Mesenteric fat pad (tissue), 1 donor: Measurements from ENCODE around the gene PI3. TPM values are rescaled to one million over a fixed set of nuclear protein-coding genes. Genes with fewer than 3 reads are reported as not detected.
"Not testable (repeated sequence)": the region's sequence is repeated elsewhere in the genome, so short reads cannot be mapped to it uniquely, and the experiment has no call there.

ENCODE experiments used
- DNase-seq: peaks from one replicate; pipeline ENCODE4 v3.0.0-alpha.2; 2020; ENCODE audit warnings: low spot score
- long read RNA-seq: library from polyadenylated mRNA; unstranded; transcript quantifications from one replicate; pipeline ENCODE4 v2.0.0, GENCODE V29; 2020
- total RNA-seq: library from RNA; stranded (reverse); fragmentation: NEBNext Ultra II Directional; extraction: Animal tissue kit (Norgen Biotek cat#: 25700); gene quantifications from one replicate; pipeline ENCODE4 v1.2.1, GENCODE V29; 2021
- donor health status: DM: yes; HTN: yes; CAD: no.

PI3 gene, protein sequence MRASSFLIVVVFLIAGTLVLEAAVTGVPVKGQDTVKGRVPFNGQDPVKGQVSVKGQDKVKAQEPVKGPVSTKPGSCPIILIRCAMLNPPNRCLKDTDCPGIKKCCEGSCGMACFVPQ
- not detected for total RNA-seq
- long read RNA-seq: 0 reads

DNA sequence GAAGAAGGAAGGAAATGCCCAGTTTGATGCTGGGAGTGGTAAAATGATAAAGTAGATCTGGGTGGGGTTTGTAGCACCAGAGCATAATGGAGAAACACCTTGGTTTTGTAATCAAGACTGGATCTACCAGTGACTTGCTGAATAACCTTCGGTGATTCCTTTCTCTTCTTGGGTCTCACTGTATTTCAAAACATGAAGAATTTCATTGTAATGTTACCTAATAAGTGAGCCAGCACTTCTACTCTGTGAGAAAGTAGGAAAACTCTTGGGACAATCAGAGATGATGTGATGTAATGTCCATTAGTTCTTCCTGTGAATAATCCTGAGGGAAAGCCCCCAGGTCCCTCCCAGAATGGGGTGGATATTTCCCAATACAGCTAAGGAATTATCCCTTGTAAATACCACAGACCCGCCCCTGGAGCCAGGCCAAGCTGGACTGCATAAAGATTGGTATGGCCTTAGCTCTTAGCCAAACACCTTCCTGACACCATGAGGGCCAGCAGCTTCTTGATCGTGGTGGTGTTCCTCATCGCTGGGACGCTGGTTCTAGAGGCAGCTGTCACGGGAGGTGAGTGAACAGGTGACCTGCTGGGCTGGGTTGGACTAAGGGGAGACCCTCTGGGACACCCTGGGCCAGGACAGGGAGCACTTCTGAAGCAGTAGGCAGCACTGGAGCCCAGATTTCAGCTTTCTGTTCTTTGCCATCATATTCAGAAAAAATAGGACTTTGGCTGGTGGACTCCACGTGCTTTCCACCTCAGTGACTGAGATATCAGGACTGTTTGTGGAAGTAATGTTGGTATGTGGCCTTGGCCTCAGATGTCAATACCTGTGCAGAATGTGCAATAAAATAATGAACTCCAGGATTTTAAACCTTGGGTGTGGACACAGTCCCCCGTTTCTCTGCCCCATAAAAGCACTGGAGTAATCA lies at the start of gene PI3:
TSS of gene PI3 (plus strand) at position 469 of the 931 bp plus-strand sequence. CDS start at position 490, 21 bp downstream.
- DNase-seq: no peak

DNA sequence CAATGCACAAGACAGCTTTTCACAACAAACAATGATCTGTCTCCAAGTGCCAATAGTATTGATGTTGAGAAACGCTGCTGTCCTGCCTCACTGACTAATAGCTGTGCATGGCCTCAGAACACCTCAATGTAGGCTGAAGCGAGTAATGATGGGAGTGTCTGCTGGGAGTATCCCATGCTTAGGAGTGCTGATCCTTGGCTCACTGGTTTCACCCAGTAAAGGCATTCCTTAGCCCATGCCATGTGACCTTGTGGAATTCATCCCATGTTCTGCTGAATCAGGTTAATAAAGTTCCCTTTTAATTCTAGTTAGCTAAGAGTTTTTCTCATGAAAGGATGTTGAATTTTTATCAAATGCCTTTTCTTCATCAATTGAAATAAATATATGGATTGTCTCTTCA lies 46.6 kb upstream of the PI3 start:
- no peak for DNase-seq

DNA sequence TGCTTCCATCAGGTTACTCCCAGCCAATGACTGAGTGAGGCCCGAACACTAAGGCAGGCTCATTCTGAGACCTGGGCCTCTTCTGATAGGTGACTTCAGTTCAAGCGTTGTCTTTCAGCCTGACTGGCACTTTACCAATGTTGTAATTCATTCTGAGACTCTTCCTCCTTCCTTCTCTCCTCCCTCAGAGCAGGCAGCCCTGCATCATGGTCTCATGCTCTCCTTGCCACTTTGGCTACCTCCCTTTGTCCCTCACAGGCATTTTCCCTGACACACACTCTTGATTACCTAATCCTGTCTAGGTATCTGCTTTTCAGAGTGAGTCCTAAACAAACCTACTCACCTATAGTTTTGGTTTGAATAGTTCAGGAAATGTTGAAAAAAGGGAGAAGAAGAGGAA lies 37.8 kb upstream of the PI3 start:
- DNase-seq: no peak

DNA sequence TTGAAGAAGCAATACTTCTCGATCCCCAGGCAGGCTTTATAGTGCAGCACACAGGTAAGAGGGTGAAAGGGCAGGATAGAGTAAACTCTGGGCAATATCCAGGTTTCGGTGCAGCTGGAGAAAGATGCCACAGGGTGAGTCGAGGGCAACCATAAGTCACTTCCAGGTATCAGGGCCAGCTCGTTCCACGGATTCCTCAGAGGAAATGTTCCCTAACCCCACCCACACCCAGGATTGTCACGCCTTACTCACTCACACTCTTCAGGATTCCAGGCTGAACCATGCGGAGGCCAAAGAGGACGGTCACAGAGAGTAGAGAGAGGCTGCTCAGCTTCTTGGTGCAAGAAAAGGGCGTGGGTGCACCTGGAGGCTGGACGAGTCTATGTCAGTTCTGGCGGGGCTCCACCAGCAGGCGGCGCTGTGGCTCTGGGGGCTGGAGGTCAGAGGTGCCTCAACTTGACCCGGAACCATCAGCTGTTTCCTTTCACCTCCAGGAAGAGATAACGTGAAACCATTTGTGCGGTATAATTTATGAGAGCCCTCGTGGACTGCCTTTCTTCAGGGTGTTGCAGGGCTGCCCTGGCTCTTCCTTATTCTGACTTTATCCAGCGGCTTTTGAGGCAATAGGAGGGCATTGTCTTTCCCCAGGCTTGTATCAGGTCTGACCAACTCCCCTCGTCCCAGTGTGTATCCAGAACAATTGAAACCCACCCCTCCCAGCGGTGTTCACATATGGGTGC lies 36.0 kb upstream of the PI3 start:
- DNase-seq: no peak

DNA sequence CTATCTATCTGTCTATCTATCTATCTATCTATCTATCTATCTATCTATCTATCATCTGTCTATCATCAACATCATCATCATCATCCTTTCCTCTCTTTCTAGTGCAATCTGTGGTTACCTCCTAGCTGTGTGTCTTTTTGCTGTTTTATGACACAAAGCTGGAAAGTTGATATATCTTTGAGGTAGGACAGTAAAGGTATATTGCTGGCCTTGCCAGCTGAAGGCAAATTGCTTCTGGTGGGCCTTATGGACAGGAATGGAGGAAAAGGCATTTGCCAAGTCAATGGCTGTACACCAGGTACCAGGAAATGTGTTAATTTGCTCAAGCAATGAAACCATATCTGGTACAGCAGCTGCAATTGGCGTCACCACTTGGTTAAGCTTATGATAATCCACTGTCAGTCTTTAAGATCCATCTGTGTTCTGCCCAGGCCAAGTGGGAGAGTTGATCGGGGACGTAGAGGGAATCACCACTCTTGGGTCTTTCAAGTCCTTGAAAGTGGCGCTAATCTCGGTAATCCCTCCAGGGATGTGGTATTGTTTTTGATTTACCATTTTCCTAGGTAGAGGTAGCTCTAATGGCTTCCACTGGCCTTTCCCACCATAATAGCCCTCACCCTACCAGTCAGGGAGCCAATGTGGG lies 34.8 kb upstream of the PI3 start:
- DNase-seq: not testable (repeated sequence)

DNA sequence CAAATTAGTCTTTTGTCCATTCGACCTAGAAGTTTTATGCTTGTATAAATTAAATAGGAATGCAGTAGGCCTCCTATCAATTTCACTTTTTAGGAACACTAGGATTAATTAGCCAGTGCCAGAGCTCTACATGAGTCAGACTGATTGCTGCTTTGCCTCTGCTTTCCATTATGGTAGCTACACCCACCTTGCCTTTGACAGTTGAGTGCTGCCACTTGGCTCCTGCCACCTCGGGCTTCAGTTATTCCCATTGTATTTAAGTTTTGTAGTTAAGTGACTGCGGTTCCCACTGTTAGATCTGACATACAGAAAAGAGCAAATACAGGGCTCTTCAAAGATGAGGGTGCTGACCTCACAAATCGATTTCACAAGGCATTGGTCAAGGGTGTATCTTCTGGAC lies 33.9 kb upstream of the PI3 start:
- no peak for DNase-seq

DNA sequence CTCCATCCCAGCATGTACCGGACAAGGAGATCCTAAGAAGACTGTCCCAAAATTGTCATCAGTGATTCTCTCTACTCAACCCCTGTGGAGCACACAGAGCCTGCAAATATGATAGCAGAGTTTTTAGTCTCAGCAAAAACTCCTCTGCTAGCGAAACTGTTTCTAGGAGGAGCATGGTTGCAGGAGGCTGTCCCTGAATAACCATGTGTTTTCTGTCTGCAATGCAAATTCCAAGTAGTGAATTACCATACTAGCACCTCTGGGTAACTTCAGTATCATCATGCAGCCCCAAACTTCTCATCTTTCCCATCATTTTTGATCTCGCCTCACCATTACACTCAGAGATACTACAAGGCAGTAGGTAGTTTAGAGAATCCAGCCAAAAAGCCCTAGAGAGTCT lies 25.6 kb upstream of the PI3 start:
- DNase-seq: no peak

DNA sequence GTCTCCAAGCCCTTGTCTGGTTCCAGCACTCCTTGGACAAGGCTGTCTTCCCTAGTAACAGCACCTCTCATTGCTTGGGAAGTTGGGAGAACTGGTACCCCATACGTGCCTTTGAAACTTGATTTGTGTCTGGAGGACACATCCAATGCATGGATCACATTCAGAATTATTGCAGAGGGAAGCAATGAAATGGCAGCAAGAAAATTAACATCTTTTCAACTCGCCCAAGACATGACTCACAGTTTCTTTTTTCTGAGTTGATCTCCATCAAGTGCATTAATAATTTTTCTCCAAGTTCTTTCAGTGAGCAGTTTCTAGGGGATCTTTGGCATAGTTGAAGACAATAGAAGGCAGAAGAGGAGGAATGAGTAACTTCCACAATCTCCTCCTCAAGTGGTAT lies 22.3 kb upstream of the PI3 start:
- DNase-seq: no peak

DNA sequence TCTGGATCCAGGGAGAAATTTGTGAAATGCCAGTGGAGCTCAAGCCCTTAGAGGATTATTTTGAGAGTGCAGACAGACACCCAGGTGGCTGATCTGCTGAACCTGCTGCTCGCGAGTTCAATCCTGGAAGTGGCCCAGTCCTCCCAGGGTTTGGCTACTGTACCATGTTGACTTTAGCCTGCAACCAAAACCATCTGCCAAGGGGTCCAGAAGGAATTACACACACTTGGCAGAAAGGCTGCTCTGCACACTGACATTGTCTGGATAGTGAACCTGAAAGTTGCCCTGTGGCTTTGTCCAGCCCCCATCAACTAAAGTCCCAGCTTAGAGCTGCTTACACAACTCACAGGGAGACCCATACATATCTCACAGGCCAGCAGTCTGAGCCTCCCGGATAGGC lies 21.6 kb upstream of the PI3 start:
- DNase-seq: no peak

DNA sequence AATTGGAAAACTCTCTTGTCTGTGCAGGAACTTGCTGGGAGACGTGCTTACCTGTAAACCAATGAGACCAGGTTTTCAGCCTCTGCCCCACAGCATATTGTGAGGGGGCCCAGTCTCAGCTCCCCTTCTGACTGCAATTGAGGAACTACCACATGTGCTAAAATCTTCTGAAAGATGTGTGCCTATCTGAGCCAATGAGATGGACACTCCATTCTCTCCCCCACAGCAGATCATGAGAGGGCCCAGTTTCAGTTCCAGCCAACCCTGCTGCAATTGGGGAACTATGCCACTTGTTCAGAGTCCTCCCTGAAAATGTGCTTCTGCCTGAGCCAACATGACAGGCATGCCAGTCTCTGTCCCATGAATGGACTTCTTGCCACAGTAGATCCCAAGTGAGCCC lies 20.9 kb upstream of the PI3 start:
- no peak for DNase-seq

DNA sequence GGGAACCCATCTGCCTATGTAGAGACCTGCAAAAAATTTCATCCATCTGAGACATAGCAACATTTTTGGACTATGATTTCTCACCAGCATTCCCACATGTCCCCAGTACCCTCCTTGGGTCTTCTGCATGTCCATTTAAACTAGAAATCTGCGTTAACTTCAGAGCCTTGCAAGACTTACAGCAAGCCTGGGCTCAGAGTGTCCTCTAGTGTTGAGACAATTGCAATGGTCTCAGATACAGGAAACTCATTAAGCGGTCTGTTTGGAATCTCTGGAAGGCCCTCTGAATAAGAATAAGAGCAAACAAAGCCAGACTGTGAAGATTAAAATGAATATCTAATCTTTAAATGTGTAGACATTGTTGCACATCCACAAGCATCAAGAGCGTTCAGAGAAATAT lies 20.5 kb upstream of the PI3 start:
- DNase-seq: no peak

DNA sequence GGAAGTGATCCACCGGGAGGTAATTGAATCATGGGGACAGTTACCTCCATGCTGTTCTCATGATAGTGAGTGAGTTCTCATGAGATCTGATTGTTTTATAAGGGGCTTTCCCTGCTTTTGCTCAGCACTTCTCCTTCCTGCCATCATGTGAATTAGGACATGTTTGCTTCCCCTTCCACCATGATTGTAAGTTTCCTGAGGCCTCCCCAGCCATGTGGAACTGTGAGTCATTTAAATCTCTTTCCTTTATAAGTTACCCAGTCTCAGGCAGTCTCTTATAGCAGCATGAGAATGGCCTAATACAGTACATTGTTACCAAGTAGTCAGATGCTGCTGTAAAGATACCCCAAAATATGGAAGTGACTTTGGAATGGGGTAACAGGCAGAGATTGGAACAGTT lies 19.9 kb upstream of the PI3 start:
- not testable (repeated sequence) for DNase-seq

DNA sequence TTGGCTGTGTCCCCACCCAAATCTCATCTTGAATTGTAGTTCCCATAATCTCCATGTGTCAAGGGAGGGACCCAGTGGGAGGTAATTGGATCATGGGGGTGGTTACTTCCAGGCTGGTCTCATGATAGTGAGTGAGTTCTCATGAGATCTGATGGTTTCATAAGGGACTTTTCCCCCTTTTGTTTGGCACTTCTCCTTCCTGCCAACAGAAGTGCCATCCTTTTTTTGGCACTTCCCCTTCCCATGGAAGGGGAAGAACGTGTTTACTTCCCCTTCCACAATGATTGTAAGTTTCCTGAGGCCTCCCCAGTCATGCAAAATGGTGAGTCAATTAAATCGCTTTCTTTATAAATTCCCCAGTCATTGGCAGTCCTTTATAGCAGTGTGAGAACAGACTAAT lies 18.0 kb upstream of the PI3 start:
- no peak for DNase-seq

DNA sequence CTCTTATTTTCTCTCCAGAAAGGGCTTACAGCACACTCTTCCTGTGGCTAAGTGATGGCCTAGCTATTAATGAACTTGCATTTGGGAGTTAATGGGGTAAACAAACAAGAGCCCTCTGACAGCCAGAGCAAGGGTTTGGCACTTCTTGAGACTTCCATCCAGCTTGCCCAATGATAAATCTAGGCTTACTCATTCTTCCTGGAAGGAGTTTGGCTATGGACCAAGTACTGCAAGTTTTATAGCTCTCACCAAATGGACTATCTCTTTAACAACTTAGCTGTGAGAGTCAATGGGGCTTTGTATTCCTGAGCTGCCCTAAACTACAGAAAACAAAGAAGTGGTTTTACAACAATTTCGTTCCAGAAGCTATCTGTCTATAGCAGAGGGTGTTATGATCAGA lies 16.7 kb upstream of the PI3 start:
- no peak for DNase-seq

DNA sequence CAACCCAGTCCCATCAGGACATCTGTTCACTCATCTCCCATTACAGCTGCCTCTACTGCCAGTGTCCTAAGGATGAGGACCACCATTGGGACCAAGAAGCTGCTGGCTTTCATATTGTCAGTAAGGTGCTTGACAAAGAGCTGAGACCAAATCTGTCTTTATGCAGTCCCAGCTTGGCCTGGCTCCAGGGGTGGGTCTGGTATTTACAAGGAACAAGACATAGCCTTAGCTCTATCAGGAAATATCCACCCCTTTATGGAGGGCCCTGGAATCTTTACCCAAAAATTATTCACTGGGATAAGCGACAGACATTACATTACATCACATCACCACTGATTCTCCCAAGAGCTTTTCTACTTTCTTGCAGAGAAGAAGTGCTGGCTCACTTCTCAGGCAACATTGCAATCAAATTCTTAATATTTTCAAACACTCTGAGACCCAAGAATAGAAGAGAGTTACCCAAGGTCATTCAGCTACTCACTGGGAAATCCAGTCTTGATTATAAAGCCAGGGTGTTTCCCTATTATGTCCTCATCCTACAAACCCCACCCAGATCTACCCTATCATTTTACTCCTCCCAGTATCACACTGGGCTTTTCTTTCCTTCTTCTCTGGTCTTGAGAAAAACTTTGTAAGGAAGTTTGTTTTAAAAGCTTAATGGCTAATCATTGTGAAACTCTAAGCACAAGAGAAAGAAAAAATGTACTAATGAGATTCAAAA lies 11.5 kb upstream of the PI3 start:
- DNase-seq: no peak

DNA sequence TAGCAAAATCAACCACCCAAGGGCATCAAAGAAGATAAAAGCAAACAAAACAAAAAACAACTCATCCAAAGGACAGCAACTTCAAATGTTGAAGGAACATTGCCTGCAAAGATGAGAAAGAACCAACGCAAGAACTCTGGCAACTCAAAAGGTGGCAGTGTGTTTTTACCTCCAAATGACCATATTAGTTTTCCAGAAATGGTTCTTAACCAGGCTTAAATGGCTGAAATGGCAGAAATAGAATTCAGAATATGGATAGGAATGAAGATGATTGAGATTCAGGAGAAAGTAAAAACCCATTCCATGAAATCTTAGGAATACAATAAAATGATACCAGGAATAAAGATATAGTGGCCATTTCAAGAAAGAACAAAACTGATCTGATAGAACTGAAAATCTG lies 9.8 kb upstream of the PI3 start:
- no peak for DNase-seq

DNA sequence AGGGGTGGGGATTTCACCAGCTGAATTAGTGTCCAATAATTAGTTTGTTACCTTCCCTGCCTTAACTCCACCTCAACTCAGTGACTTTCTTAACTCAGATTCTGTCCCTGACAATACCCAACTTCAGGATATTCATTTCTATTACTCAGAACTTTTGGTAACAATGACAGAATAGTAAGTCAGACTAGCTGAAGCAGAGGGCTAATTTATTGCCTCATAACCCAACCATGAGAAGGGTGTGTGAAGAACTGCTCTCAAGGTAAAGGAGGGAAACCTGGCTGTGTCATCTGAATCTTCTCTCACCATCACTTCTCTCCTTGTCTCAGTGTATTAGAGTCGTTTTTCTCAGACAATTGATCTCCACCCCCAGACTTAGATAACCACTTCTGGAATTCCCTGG lies 1.2 kb upstream of the PI3 start:
- no peak for DNase-seq

DNA sequence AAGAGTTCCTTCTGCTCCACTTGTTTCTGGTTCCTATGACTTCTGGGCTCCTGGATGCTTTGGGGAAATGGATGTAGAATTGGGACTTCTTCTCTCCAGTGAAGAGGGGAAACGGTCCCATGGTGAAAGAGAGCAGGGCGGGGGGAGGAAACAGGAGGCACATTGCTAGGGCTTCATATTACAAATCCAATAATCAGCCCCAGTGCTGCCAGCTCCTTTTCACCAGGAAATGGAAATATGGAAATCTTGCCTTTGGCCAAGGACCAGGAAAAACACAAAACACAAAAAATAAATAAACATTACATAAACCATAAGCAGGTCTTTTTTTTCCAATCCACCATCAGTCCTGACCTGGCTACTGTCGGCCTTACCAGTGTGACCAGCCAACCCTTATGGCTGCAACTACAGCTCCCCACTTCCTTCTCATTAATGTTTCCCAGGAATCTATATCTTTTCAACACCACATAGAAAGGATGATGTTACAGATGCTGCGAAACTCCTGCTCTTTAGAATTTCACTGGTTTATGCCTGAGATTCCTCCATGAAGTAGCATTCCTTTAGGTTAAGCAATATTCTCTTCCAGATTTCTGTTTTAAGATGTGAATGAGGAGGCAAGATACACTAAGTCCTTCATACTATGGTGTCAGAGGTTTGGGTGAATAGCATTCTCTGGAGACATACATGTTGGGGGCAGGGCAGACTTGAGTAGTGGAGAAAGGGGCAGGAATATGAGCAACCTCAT lies 2.0 kb downstream of the PI3 start:
- no peak for DNase-seq

DNA sequence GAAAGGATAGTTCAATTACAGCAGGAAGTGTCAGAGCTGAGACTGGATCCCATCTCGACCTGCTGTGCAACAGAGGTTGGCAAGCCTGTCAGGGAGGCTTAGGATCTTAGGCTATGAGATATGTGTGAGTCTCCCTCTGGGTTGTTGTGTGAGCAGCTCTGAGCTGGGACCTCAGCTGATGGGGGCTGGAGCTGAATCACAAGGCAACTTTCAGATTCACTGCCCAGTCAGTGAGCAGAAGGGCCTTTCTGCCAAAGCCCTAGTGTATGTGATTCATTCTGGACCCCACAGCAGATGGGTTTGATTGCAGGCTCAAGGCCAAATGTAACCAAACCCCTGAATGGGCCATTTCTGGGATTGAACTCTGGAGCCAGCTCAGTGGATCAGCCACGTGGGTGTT lies 4.5 kb downstream of the PI3 start:
- DNase-seq: no peak

DNA sequence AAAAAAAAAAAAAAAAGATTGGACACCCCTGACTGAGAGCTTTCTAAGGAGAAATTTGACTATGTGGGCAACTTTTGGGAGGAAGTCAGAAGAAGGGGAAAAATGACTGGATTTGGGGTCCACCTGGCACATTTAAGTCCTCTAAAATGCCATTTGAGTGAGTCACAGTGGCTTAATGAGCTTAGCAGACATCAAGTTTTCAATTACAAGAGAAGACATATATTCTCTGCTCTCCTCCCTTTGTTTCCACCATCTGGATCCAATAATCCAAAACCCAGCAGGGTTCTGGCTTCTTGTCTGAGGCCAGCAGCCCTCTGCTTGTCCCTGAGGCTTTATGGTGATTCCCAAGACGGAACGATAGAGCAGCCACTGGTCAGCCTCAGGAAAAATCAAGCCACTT lies 6.9 kb downstream of the PI3 start:
- no peak for DNase-seq
